Pancreas (tissue), 10 donors: ENCODE measurements around the gene TFDP2. TPM values are rescaled to one million over a fixed set of nuclear protein-coding genes. Genes with fewer than 3 reads are reported as not detected.

Source experiments
- ATAC-seq, 4 donors: fragments of 200-7000 bp; cut with Tn5 transposase; one replicate each; pipeline versions ENCODE4 v1.8.0 to v1.9.1; 2020; ENCODE audit warnings: mild to moderate bottlenecking in 4 of 4, moderate library complexity in 4 of 4
- DNase-seq, 6 donors: peaks; one replicate each; pipeline ENCODE4 v3.0.0-alpha.2; 2020
- FAIRE-seq: peaks from 2 replicates; lab custom pipeline; 2012; peaks lifted over from hg19 to GRCh38; lab: Jason Lieb, UNC
- H3K27ac ChIP-seq, 4 donors: fragments of 200-600 bp; sonication (generic); 1 replicate in 3 of 4; 2 replicates in 1 of 4; pipeline versions ENCODE4 v1.5.0 to v1.8.0; 2020
- H3K27me3 ChIP-seq, 4 donors: fragments of 200-600 bp; one replicate each; pipeline ENCODE4 v1.8.0; 2021
- H3K36me3 ChIP-seq, 3 donors: fragments of 200-600 bp; sonication (generic) in 1 of 3; one replicate each; pipeline versions ENCODE4 v1.5.0 to v1.8.0; 2020 to 2021
- H3K4me1 ChIP-seq, 3 donors: fragments of 200-600 bp; one replicate each; pipeline ENCODE4 v1.8.0; 2021
- H3K4me3 ChIP-seq, 4 donors: fragments of 200-600 bp; sonication (generic) in 2 of 4; one replicate each; pipeline versions ENCODE4 v1.5.0 to v1.8.0; 2020 to 2021
- H3K9me3 ChIP-seq, 4 donors: fragments of 200-600 bp; one replicate each; pipeline ENCODE4 v1.8.0; 2021
- WGBS, 2 donors: extraction: QIAGEN DNeasy Blood & Tissue Kit; methylation state at CpG; one replicate each; pipeline ENCODE4 v1.1.7; 2013; 5-methylcytosine and 5-hydroxymethylcytosine counted together
- intact Hi-C, 3 donors: fragments of 100-400 bp; cut with DNase I; formaldehyde crosslinking; loops; one replicate each; pipeline versions ENCODE4 v1.11.1 to v1.14.2; 2022
- polyA plus RNA-seq, 2 donors: library from polyadenylated mRNA; stranded (reverse); fragments of 200-250 nt; gene quantifications; one replicate each; pipeline ENCODE4 v1.2.3, GENCODE V29; 2013
- total RNA-seq, 6 donors: library from RNA; stranded (reverse); fragmentation: NEBNext Ultra II Directional in 4 of 6; extraction: Animal tissue kit (Norgen Biotek cat#: 25700) in 4 of 6; gene quantifications; one replicate each; pipeline versions ENCODE4 v1.2.1 to v1.2.4, GENCODE V29; 2021 to 2023
- TF ChIP-seq, protein P1 (sequence below), 4 donors: fragments of 200-600 bp; sonication (generic) in 3 of 4; IDR thresholded peaks; one replicate each; pipeline versions ENCODE4 v1.5.0 to v1.8.0; 2021; ENCODE audit warnings: antibody characterized with exemption in 4 of 4
- donor health status: healthy with polysubstance abuse.
- donor health status: DM: no; HTN: no; CAD: no; lungs with moderate emphysema.
- donor health status: DM: no; HTN: no; CAD: no.
- donor health status: control.
- donor health status: control.
- donor health status: Bipolar disorder and iron deficiency.
- donor health status: DM: yes; HTN: yes; CAD: no.
- donor health status: DM: no; HTN: no; CAD: no.
- donor health status: DM: no; HTN: no; CAD: no.
- donor health status: DM: yes; HTN: yes; CAD: no.

The TFDP2 gene
- total and polyA plus RNA-seq, 8 donors, result 4.6 to 25.7 (median 16.8) TPM

DNA sequence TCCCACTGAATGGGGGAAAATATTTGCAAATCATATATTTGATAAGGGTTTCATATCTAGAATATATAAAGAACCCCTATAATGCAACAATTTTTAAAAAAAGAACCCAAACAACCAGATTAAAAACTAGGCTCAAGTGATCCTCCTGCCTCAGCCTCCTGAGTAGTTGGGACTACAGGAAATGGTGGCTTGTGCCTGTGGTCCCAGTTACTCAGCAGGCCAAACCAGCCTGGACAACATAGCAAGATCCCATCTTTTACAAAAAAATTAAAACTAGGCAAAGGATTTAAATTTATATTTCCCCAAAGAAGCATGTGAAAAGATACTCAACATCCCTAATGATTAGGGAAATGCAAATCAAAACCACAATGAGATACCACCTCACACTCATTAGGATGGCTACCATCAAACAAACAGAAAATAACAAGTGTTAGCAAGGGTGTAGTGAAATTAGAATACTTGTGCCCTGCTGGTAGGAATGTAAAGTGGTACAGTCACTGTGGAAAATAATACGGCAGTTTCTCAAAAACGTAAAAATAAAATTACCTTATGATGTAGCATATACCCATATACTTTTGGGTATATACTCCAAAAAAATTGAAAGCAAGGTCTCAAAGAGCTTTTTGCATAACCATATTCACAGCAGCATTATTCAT, 19.7 kb downstream of the TFDP2 start:
- no peak for DNase-seq
- Histone ChIP-seq H3K4me3 (no peak overlapping the region), H3K9me3 (no peaks in the 10 kb centered on the region), H3K27me3 (no peaks in the 10 kb centered on the region), H3K36me3 (no peaks in the 10 kb centered on the region), H3K27ac (no peak overlapping the region), H3K4me1 (no peaks in the 10 kb centered on the region)
- intact Hi-C loops, result loop anchor here in 2 of 3 donors (5.0 to 10.0 kb wide), 2 partner anchors 153 to 155 kb away; no protein-coding TSS in a partner anchor
- TF ChIP-seq, protein P1, sequence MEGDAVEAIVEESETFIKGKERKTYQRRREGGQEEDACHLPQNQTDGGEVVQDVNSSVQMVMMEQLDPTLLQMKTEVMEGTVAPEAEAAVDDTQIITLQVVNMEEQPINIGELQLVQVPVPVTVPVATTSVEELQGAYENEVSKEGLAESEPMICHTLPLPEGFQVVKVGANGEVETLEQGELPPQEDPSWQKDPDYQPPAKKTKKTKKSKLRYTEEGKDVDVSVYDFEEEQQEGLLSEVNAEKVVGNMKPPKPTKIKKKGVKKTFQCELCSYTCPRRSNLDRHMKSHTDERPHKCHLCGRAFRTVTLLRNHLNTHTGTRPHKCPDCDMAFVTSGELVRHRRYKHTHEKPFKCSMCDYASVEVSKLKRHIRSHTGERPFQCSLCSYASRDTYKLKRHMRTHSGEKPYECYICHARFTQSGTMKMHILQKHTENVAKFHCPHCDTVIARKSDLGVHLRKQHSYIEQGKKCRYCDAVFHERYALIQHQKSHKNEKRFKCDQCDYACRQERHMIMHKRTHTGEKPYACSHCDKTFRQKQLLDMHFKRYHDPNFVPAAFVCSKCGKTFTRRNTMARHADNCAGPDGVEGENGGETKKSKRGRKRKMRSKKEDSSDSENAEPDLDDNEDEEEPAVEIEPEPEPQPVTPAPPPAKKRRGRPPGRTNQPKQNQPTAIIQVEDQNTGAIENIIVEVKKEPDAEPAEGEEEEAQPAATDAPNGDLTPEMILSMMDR (IDR thresholded peaks at IDR 0.05), result no peak
- no peak for FAIRE-seq
- ATAC-seq, result no peak
- 93 to 97% methylated on average over 2 of the region's 2 CpGs for WGBS, 2 donors

DNA sequence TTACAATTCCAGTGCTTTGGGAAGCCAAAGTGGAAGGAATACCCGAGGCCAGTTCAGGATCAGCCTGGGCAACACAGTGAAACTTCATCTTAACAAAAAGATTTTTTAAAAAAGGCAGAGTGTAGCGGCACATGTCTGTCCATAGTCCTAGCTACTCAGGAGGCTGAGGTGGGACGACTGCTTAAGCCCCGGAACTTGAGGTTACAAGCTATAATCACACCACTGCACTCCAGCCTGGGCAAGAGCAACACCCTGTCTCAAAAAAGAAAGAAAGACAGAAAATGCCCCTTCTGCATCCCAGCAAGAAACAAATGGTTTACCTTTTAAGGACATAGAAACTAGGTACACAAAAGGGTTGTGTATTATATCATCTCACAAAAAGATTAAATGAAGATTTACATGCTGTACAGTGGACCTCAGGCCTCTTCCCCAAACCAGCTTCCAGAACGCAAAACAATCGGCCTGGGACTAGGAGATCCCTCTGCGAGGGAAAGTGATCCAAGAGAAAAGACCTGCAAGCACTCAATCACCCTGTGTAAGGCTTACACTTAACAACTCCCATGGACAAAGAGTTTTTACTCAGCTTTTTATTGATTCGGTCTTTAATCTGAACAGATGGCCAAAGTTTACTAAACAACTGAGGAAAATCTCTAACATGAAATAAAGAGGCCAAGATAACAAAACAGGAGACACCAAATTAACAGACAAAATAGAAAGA, 21.2 kb downstream of the TFDP2 start:
- DNase-seq (no peak), FAIRE-seq (no peak), ATAC-seq (no peak)
- intact Hi-C loops, result loop anchor here in 2 of 3 donors (5.0 to 10.0 kb wide), 2 partner anchors 154 to 157 kb away; no protein-coding TSS in a partner anchor
- no peak overlapping the region for H3K4me3 ChIP-seq
- H3K27me3 ChIP-seq, result no peaks in the 10 kb centered on the region
- H3K36me3 ChIP-seq, result no peaks in the 10 kb centered on the region
- H3K9me3 ChIP-seq, result no peaks in the 10 kb centered on the region
- WGBS, 2 donors, result 83 to 85% methylated on average over 8 of the region's 8 CpGs
- TF ChIP-seq, protein P1 (IDR thresholded peaks at IDR 0.05), result no peak
- H3K4me1 ChIP-seq, result no peaks in the 10 kb centered on the region
- no peak overlapping the region for H3K27ac ChIP-seq

DNA sequence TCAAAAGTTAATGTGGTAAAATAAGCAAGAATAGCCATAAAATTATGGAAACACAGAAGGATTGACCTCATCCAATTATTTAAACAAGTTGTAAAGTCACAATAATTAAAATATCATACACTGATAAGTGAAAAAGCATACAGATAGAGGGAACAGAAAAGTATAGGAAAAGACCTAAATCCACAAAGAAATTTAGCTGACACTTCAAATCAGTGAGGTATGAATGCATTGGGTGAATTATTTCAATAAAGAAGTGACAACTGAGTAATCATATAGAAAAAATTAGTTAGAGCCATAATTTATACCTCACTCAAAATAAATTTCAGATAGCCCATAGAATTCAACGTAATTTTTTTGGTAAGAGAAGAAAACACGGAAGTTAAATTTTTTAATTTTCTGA, 25.1 kb downstream of the TFDP2 start:
- H3K27ac ChIP-seq, result no peak overlapping the region
- no peaks in the 10 kb centered on the region for H3K4me1 ChIP-seq
- 88 to 96% methylated on average over 2 of the region's 2 CpGs for WGBS, 2 donors
- H3K36me3 ChIP-seq, result no peaks in the 10 kb centered on the region
- H3K27me3 ChIP-seq, result no peaks in the 10 kb centered on the region
- no peaks in the 10 kb centered on the region for H3K9me3 ChIP-seq
- H3K4me3 ChIP-seq, result no peak overlapping the region
- DNase-seq (no peak), ATAC-seq (no peak), FAIRE-seq (no peak)
- TF ChIP-seq, protein P1 (IDR thresholded peaks at IDR 0.05), result no peak
- intact Hi-C loops, result loop anchor here in 1 of 3 donors (10.0 kb wide), 1 partner anchor 161 kb away; no protein-coding TSS in a partner anchor

DNA sequence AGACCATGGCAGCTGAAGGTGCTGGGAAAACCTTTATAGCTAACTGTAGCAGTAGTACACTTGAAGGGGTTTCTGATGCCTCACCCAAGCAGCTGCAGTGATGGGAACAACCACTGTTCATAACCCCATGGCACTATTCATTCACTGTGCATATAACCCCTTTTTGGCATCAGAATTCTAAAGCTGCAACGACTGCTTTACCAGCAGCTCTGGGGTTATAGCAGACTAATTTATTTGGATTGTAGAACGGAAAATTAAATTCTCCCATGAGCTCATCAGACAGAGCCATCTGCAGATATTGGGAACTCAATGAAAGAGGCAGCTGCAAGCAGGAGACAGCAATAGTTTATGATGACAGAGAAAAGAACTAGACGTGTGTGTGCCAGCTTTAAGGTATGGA, 28.6 kb downstream of the TFDP2 start:
- H3K36me3 ChIP-seq, result no peaks in the 10 kb centered on the region
- no peaks in the 10 kb centered on the region for H3K9me3 ChIP-seq
- intact Hi-C loops, result loop anchor here in 1 of 3 donors (10.0 kb wide), 1 partner anchor 164 kb away; no protein-coding TSS in a partner anchor
- ATAC-seq (no peak), FAIRE-seq (no peak), DNase-seq (no peak)
- WGBS, 2 donors, result 39 to 56% methylated on average over 3 of the region's 3 CpGs
- no peak overlapping the region for H3K27ac ChIP-seq
- no peaks in the 10 kb centered on the region for H3K27me3 ChIP-seq
- no peaks in the 10 kb centered on the region for H3K4me1 ChIP-seq
- TF ChIP-seq, protein P1 (IDR thresholded peaks at IDR 0.05), result no peak
- H3K4me3 ChIP-seq, result no peak overlapping the region
